HG03060 (cell line): ENCODE results near the gene LMO7.

Experiments used
- ATAC-seq: cut with Tn5 transposase; IDR thresholded peaks from one replicate; pipeline ENCODE4 v1.9.1; 2021; ENCODE audit warnings: low read depth, moderate number of reproducible peaks; ENCODE audit not compliant: unreplicated experiment

The LMO7 gene

DNA sequence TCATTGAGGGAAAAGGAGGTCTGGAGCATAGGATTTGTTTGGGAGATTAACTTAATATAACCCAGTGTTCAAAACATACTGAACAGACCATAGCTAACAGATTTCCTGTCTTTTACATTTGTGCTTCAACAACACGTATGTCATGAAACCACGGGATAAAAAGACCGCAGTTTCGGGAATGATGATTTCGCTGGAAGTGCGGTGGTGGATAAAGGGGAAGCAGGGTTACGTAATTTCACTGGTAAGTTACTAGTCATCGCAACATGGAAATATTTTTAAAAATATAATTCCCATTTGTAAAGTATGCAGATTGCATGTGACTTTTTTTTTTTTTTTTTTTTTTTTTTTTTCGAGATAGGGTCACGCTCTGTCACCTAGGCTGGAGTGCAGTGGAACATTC, 237.4 kb downstream of the LMO7 start:
- ATAC-seq, result no peak

DNA sequence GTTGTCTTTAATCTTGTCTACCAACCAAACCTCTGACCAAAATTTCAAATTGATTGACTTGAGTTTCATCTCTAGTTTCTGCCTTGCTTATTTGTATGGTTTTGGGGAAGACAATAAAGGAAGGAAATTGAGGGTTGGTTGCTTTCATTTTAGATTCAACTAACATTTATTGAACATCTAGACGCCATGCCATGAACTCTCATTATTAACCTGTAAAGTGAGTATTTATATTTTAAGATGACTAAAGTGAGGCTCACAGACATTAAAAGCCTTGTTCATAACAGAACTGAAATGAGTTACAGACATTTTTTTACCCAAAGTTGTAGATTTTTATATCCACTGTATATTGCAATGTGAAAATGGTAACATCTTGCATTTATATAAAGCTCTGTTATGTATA, 239.3 kb downstream of the LMO7 start:
- no peak for ATAC-seq

GRCh38 chr13:75876142-75877050, 240.3 kb downstream of the LMO7 start:
- peak; percentile 79 for ATAC-seq

GRCh38 chr13:75877071-75877470, 240.9 kb downstream of the LMO7 start:
- ATAC-seq, result no peak

- ATAC-seq, result no peak
Measured at GRCh38 chr13:75879656-75880055, 243.5 kb downstream of the LMO7 start.

GRCh38 chr13:75881109-75881775, 245.1 kb downstream of the LMO7 start:
- no peak for ATAC-seq

DNA sequence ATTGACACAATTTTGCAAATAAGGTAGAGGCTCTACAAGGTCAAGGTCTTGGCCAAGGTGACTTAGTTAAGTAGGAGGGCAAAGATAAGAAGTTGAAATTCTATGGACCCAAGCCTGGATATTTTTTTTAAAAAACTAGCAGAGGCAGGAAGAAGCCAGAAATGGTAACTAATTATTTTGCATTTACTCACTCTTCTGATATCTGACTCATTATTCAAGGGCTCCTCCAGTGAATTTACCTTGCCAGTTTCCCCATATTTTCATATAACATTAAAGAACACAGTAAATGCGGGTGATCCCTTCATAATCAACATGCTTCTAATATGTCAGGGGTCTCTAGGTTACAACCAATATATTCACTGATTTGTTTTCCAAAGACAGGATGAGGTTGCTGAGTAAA, 246.1 kb downstream of the LMO7 start:
- no peak for ATAC-seq

- ATAC-seq, result no peak
Measured at GRCh38 chr13:75889427-75889826, 253.3 kb downstream of the LMO7 start.

DNA sequence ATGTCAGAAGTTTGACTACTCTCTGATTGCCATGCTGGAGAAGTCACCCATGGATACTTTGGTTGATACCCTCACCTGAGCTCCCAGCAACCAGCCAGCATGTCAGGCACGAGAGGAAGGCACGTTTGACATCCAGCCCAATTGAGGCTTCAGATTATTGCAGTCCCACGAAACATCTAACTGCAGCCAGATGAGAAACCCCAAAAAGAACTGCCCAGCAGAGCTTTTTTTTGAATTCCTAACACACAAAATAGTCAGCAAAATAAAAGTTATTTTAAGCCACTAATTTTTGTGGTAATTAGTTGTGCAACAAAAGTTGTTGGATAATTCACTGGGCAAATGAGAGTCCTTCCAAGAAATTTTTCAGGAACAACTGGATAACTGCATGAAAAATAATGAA, 259.0 kb downstream of the LMO7 start:
- no peak for ATAC-seq

DNA sequence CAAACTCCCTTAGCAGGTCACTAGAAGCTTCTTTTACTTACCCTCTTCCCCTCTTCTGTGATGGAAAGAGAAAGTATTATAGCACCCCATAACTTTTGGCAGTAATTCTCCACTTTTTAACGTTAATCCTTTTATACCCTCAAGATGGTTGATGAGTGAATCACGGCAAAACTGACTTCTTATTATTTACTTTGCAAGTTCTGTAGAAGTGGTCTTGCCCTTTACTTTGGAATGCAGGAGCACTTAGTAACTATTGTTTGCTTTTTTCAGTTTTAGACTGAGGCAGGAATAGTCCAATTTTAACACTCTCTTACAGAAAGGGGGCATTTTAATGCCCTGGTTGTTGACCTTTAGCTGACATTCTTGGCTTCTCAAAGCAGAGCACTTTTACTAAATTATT, 260.1 kb downstream of the LMO7 start:
- ATAC-seq, result no peak

DNA sequence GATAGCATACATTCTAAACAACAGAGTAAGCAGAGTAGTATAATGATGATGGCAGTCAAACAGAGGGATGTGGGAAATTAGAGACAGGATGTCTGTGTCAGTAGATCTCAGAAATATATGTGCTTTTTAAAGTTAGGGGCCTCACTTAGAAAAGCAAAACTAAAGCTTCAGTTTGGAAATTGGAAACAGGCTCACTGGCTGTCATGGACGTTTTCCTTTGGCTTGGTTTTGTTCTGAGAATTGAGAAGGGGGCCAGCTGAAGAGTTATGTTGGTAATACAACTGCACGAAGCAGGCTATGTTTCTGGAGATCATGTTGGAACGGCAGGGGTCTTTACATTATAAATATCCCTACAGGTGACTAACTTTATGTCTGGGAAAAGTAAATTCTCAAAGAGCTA, 261.3 kb downstream of the LMO7 start:
- no peak for ATAC-seq

GRCh38 chr13:75901501-75901900, 265.4 kb downstream of the LMO7 start:
- no peak for ATAC-seq

GRCh38 chr13:75902166-75903104, 266.3 kb downstream of the LMO7 start:
- no peak for ATAC-seq

- ATAC-seq, result no peak
Measured at GRCh38 chr13:75904012-75904411, 267.9 kb downstream of the LMO7 start.

DNA sequence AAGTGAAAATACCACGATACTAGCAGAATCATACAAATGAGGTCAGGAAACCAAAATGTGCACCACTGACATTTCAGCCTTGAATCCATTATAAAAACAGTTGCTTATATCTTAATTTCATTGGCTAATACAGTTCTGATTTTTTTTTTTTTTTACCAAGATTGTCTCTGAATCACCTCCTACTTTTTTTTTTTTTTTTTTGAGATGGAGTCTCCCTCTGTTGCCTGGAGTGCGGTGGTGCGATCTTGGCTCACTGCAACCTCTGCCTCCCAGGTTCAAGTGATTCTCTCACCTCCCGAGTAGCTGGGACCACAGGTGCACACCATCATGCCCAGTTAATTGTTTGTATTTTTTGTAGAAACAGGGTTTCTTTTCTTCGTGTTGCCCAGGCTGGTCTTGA, 270.2 kb downstream of the LMO7 start:
- no peak for ATAC-seq

DNA sequence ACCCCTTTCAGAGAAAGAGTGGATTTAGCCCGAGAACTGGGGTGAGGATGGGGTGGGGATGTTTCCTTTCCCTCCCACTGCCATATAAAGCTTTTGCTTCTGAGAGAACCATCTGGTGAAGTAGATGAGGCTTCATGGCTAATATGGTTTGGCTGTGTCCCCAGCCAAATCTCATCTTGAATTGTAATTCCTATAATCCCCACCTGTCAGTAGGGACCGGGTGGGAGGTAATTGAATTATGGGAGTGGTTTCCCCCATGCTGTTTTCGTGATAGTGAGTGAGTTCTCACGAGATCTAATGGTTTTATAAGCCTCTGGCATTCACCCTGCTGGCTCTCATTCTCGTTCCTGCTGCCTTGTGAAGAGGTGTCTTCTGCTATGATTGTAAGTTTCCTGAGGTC, 270.9 kb downstream of the LMO7 start:
- ATAC-seq, result no peak

GRCh38 chr13:75908141-75908540, 272.0 kb downstream of the LMO7 start:
- no peak for ATAC-seq
